Measurements from ENCODE around the gene GPR158.
"Not testable (repeated sequence)": the region's sequence is repeated elsewhere in the genome, so short reads cannot be mapped to it uniquely, and the experiment has no call there.

Gene GPR158

DNA sequence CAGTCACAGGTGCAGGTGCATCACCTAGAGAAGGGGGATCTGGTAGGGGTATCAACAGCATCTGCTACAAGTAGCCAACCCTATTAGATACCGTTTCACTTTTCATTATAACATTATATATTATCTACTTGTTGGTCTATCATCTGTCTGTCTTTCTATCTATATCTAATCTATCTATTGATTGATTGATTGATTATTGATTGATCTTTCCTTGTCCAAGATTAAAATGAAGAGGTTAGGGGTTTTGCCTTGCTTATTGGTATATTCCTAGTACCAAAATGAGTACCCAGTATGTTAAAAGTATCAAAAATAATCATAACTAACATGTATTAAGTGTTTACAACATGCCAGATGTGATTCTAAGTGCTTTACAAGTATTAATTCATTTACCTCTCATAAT, 121.5 kb downstream of the GPR158 start:
- DNase-seq (ENCODE audit: low spot score), result no peak

DNA sequence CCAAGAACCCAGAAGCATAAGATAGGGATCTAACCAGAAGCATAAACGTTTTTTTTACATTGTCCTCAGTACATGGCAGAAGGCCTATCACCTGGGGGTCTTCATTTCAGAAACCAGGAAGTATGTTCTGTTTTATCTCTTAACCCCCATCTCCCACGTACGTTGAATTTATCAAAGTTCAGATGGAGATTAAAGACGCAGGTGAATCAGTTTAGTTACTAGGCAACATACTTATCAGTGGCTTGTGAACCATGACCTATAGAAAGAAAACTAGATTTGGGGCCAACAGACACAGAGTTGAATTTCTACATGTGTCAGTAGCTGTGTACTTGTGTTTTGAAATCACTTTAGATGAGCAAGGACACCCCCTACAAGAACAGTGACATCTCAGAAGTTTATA, 122.7 kb downstream of the GPR158 start:
- no peak for DNase-seq (ENCODE audit: low spot score)

DNA sequence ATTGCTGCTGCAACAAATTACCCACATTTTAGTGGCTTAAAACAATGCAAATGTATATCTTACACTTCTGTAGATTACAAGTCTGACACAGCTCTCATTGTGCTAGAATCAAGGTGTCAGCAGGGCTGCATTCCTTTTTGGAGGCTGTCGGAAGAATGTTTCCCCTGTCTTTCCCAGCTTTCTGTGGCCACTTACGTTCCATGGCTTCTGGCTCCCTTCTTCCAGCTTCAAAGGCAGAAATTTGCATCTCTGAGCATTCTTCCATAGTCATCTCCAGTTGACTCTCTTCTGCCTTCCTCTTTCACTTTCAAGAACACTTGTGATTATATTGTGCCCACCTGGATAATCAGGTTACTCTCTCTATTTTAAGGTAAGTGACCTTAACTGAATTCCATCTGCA, 125.3 kb downstream of the GPR158 start:
- no peak for DNase-seq (ENCODE audit: low spot score)

DNA sequence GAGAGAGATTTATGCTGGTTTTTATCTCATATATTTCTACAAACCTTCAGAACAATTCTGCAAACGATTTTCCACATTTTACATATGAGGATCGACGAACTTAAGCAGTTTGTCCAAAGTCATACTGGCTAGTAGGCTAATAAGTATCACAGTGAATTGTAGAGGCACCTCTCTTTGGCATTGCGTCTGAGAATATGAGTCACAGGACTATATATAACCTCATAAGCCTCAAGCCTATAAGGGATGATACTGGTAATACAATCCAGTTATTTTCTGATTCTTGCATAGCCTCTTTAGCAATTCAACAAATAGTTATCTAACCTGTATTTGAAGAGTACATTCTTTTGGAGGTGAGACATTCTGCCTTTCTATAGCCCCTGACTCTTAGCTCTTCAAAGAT, 129.8 kb downstream of the GPR158 start:
- DNase-seq (ENCODE audit: low spot score), result no peak

DNA sequence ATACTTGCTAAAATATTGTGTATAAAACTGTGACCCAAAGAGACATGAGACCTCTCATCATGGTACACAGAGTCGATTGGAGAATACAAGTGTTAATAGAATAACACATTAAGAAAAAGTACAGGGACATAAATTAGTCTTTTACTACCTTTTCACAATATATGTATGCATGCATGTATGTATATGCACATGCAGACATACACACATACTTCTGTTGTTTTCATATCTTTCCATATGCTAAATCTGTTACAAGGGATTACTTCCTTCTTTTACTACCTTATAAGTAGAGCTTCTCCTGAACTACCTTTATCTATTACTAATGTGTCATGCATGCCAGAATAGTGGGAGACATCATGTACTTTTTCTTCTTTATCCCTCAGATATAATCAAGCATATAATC, 131.6 kb downstream of the GPR158 start:
- no peak for DNase-seq (ENCODE audit: low spot score)

DNA sequence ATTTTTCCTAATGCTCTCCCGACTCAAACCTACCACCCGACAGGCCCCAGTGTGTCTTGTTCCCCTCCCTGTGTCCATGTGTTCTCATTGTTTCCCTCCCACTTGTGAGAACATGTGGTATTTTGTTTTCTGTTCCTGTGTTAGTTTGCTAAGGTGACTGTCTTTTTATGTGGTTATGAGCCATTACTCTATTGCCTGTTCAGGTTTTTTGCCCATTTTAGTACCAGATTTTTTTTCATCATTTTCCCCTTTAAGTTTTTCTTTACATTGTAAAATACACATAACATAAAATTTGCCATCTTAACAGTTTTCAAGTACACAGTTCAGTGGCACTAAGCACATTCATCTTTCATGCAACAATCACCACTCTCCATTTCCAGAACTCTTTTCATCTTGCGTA, 133.5 kb downstream of the GPR158 start:
- DNase-seq (ENCODE audit: low spot score), result no peak

DNA sequence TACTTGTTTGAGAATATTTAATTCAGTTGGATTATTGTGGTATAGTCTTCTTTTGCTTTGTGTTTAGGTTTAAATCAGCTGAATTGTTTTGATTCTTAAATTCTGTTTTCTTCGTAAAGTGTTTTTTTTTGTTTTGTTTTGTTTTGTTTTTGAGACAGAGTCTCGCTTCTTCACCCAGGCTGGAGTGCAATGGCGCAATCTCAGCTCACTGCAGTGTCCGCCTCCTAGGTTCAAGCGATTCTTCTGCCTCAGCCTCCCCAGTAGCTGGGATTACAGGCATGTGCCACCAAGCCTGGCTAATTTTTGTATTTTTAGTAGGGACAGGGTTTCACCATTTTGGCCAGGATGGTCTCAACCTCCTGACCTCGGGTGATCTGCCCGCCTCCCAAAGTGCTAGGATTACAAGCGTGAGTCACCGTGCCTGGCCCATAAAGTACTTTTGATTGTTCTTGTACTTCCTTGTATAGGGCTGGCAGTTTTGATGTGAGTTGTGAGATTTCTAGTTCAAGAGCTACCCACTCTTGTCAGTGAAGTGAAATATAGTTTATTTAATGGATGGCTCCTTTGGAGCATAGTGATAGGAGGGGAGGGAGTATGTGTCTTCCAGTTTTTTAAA, 142.9 kb downstream of the GPR158 start:
- DNase-seq (ENCODE audit: low spot score), result not testable (repeated sequence)

DNA sequence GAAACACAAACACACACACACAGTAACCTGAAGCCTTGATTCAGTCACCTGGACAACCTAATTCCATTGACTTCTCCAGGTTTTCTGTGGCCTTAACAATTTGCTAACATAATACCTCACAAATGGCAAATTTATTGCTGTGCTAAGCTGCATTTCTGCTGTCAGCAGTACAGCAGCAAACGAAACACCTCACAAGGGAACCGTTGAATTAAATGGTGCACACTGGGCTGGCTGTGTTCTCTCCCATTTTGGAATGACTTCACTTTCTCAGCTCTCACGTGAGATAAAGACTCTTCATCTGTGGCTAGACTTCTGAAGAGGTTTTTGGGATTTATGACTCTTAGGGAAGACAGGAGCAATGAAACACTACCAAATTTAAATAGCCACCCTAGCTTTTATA, 152.5 kb downstream of the GPR158 start:
- DNase-seq (ENCODE audit: low spot score), result no peak

DNA sequence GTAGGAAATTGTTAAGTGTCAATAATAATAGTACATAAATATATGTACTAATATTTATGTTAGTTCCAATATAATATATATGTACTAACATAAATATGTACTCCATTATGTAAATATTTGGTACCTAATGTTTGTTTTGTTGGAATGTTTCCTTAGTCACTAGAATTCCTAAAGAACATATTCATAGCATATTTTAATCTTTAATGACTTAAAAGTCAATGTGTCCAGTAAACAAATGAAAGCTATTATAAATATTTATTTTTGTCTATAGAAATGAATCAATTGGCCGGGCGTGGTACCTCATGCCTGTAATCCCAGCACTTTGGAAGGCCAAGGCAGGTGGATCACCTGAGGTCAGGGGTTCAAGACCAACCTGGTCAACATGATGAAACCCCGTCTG, 153.6 kb downstream of the GPR158 start:
- no peak for DNase-seq (ENCODE audit: low spot score)

DNA sequence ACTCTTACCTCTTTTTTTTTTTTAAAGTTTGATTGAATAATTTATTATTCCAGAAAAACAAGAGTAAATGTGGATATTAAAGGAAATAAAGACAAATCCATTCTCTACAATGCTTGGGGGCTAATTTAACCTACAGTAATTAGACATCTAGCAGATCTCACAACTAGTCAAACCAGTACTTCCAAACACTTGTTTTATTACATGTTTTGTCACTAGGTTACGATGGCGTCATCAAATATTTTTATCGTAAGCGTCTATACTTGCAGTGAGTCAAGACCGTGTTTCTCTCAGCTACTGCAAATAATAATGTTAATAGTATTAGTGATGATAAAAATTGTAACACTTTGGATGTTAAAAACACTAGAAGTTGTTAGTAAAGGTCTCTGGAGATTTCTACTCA, 154.8 kb downstream of the GPR158 start:
- DNase-seq (ENCODE audit: low spot score), result not testable (repeated sequence)

DNA sequence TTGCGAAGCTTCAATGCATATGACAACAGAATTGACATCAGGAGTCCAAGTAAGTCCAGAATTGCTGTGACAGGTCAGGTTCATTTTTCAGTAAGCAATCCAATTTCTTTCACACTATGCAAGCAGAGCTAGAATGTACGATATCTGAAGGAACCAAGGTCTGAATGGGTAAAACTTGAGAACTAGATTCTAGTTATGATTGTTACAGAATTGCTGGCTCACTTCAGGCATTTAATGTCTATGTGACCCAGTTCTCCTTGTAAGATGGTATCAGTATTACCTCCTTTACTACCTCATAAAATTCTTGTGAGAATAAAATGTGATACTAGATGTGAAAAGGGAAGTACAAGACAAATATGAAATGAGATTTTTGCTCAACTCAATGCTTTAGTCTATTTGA, 159.6 kb downstream of the GPR158 start:
- DNase-seq (ENCODE audit: low spot score), result no peak

DNA sequence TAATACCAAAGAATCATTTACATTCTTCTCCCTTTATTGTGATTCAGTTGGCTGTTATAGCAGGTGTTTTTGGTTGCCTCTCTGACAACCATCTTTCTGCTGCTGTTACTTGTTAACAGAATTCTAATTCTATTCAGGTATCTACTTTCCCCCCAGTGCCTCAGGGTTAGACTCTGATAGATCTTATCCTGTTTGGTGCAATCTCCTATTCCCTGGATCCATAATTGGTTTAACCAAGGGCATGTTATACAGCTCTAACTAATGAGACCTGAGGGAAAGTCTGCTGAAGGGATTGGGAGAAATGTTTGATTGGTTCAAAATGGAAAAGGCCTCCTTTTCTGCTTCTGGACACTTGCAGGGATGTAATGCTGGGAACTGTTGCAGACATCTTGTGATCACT, 161.5 kb downstream of the GPR158 start:
- no peak for DNase-seq (ENCODE audit: low spot score)

DNA sequence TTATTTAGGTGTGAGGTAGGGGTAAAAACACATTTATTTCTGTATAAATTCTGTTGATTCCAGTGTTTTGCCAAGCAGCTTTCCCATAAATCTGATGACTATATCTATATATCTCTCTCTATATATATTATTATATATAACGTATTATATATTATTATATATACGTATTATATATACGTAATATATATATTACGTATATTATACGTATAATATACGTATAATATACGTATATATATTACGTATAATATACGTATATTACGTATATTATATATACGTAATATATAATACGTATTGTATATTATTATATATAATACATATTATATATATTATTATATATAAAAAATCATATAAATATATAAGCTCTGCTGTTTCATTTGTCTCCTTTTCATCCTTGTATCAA, 163.5 kb downstream of the GPR158 start:
- no peak for DNase-seq (ENCODE audit: low spot score)

DNA sequence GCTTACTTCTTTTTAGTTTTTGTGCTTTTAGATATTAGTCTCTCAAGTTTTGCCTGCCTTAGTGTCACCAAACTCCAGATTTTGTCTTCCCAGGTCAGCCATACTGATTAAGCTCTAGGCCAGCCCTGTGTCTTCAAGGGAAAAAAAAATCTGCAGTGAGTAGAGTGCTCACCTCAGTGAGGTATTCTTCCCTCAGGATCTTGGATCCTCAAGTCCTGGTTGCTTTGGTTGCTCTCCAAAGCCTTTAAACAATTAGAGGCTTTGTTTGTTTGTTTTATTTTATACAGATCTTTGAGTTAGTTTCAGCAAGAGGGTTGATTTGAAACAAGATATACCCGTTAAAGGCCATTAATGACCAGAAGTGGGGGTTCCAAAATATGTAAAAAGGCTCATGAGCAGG, 165.2 kb downstream of the GPR158 start:
- DNase-seq (ENCODE audit: low spot score), result no peak

DNA sequence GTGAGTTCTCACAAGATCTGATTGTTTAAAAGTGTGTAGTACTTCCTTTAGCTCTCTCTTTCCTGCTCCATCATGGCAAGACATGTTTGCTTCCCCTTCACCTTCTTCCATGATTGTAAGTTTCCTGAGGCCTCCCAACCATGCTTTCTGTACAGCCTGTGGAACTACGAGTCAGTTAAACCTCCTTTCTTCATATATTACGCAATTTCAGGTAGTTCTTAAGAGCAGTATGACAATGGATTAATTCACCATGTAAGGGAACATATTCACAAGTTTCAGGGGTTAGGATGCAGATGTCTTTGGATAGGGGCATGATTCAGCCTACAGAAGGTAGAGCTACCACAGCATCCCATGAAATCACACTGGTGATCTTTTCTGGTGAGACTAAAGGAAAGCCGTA, 174.7 kb downstream of the GPR158 start:
- no peak for DNase-seq (ENCODE audit: low spot score)

DNA sequence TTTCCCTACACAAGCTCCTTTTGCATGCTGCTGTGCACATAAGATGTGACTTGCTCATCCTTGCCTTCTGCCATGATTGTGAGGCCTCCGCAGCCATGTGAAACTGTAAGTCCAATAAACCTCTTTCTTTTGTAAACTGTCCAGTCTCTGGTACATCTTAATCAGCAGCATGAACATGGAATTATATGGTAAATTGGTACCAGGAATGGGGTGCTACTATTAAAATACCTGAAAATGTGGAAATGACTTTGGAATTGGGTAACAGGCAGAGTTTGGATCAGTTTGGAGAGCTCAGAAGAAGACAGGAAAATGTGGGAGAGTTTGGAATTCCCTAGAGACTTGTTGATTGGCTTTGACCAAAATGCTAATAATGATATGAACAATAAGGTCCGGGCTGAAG, 181.8 kb downstream of the GPR158 start:
- DNase-seq (ENCODE audit: low spot score), result no peak

DNA sequence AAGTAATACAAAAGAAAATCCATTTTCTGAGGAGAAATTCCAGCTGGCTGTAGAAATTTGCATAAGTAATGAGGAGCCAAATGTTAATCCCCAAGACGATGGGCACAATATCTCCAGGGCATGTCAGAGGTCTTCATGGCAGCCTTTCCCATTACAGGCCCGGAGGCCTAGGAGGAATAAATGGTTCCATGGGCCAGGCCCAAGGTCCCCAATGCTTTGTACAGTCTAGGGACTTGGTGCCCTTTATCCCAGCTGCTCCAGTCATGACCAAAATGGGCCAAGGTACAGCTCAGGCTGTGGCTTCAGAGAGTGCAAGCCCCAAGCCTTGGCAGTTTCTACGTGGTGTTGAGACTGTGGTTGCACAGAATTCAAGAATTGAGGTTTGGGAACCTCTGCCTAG, 182.5 kb downstream of the GPR158 start:
- DNase-seq (ENCODE audit: low spot score), result no peak

DNA sequence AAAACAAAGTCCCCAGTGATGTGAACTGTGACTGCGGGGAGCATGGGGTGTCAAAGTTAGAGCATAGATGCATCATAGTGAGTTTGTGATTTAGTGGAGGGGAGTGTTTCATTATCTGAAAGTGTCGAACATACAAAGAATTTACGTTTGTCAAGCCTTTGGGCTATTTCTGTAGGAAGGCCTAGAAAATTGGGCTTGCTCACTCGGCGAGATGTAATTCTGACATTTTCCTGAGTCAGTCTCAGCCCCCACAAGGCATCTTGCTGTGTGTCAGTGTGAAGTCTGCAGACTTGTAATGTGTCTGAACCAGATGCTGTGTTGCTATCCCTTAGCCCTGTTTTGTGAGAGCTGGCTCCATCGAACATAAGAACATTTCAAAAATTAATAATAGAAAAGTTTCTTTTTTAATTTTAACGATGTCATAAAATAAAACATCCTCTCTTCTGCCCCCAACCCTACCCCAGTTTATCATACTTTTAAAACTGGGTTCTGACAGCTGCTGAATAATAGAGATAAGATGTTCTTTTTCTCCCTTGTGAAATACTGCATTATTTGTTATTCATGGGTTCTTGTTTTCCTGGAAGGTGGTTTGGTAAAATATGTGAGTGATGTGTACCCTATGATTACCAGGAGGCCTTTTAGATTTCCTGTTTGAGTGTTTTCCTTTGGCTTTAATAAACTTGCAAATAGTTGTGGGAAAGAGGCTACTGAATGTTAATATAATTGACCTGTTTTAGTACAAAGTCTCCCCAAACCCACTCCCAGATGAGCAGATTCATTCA, 207.4 kb downstream of the GPR158 start:
- no peak for DNase-seq (ENCODE audit: low spot score)

DNA sequence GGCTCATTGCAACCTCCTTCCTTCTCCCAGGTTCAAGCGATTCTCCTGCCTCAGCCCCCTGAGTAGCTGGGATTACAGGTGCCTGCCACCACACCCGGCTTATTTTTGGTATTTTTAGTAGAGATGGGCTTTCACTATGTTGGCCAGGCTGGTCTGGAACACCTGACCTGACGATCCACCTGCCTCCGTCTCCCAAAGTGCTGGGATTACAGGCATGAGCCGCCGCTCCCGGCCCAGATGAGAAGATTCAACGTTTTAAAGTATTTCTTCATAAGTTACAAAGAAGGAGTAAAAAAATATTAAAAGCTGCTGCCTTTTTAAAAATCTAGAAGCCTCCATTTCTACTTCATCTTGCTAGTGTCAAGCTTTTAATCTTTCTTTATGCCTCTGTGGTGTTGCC, 208.1 kb downstream of the GPR158 start:
- not testable (repeated sequence) for DNase-seq (ENCODE audit: low spot score)

DNA sequence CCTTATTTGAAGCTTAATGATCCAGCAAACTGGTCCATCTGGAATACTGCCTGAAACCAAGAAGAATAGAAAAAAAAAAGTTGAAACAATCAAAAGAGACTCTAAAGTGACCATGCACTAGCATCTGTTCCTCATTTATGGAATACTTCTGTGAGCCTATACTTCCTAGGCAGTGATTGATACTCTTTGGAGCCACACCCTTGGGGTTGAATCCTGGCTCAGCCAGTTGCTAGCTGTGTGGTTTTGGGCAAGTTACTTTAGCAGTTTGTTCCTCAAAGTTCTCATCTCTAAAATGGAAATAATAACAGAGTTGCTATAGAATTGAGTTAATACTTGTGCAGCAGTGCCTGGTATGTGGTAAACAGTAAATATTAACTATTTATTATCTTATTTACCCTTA, 208.9 kb downstream of the GPR158 start:
- DNase-seq (ENCODE audit: low spot score), result no peak

DNA sequence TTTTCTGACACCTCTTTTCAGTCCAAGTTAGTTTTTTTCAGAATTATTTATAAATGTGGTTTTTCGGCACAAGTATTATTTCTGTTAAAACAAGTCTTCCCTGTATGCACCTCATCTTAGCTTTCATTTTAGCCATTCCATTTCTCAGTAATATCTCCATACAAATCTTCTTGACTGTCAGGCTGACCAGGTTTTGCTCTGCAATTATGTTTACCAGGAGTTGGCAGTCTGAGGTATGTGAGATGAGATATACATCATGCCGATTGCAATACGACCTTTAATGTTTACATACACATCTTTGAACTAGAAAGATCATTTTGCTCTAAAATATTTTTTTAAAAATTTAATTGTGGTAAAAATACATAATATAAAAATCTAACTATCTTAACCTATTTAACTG, 209.8 kb downstream of the GPR158 start:
- no peak for DNase-seq (ENCODE audit: low spot score)

DNA sequence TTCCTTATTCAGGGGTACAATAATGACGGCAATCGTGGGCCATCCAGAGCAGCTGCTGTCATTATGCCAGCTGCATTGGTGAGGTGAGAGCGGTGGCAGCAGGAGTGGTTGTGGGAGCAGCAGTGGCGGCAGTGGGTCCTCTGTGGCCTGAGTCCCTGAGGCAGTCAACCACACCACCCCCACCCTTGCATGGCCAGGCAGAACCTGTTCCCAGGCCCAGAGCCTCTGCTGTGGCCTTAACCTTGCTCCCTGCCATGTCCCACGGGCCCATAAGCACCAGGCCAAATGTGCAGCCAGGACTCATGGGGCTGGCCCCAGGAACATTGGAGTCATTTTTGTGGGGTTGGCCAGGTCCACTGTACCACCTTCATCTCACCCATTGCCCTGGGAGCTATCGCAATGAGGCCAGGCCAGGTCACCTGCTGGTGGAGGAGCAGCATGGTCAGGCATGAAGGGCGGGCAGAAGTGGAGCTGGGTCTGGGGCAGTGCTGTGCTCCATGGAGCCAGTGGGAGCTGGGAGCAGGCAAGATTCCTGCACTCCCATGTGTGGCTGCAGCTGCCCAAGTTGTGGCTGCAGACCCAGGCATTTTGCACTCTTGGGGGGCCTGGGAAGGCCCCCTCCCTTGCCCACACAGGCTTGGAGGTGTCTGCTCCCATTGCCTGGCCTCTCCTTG, 213.5 kb downstream of the GPR158 start:
- no peak for DNase-seq (ENCODE audit: low spot score)

DNA sequence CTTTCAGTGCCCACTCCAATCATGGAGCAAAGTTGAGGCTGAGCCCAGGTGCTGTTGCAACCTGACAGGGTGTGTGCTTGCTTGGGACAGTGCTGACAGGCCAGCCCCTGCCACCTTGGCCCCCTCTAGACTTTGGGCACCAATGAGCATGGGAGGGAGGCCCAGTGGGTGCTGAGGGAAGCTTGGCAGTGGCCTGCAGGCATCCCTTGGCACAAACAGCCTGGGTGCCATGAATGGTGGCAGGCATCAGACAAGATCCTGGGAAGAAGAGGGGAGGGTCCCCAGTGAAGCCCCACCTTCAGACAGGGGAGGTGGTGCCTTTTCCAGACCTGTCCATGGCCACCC, 214.0 kb downstream of the GPR158 start:
- DNase-seq (ENCODE audit: low spot score), result no peak

DNA sequence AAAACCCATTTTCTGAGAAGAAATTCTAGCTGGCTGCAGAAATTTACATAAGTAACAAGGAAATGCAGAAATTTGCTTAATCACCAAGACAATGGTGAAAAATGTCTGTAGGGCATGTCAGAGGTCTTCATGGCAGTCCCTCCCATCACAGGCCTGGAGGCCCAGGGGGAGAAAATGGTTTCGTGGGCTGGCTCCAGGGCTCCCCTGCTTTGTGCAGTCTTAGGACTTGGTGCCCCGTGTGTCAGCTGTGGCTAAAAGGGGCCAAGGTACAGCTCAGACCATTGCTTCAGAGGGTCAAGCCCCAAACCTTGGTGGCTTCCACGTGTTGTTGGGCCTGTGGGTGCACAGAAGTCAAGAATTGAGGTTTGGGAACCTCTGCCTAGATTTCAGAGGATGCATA, 215.9 kb downstream of the GPR158 start:
- DNase-seq (ENCODE audit: low spot score), result no peak
